ENCODE results near the gene CDC42EP3. TPM values are rescaled to one million over a fixed set of nuclear protein-coding genes. Genes with fewer than 3 reads are reported as not detected.

Gene CDC42EP3, protein sequence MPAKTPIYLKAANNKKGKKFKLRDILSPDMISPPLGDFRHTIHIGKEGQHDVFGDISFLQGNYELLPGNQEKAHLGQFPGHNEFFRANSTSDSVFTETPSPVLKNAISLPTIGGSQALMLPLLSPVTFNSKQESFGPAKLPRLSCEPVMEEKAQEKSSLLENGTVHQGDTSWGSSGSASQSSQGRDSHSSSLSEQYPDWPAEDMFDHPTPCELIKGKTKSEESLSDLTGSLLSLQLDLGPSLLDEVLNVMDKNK
- 10 to 100 TPM; 47.0 to 51.7 (median 49.5) TPM for polyA plus RNA-seq (ENCODE audit: insufficient read length in 3 of 3)

DNA sequence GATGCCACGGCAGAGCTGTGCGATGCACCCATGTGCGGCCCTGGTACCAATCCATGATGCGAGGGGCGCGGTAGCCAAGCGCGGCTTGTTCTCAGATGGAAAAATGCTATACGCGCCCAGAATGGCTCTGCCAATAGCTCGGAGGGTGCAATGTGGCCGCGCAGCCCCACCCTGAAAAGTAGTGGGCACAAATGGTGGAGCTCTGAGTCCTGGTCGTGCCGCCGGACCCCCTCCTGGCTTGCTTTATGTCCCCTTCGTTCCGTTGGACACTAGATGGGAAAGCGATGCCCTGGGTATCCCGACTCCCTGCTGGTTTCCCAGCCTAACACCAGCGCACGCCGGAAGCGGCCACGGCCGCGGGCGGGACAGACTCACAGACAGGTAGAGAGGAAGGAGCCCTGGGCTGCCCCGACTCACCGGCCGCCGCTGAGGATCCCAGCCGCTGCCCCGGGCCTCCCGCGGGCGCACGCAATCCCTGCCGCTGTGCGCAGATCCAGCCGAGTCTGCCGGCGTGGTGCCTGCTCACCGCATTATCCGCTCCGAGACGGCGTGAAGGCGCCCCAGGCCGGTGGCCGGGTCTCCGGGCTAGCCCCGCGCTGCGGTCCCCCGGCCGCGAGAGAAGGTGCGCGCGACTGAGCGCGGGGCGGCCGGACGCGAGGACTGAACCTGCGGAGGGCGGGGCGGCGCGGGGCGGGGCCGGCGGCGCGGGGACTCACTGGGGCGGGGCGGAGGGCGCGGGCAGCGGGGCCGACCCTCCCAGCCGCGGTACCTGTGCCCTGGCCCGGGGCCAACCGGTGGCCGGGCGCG is at the start of gene CDC42EP3:
Gene CDC42EP3, minus strand, starts transcription at position 634 of the 807 bp plus-strand sequence. CDS start 25,055 bp downstream, outside the sequence.
- no peak for DNase-seq (ENCODE audit: low read depth in 3 of 3, low spot score in 2 of 3)

DNA sequence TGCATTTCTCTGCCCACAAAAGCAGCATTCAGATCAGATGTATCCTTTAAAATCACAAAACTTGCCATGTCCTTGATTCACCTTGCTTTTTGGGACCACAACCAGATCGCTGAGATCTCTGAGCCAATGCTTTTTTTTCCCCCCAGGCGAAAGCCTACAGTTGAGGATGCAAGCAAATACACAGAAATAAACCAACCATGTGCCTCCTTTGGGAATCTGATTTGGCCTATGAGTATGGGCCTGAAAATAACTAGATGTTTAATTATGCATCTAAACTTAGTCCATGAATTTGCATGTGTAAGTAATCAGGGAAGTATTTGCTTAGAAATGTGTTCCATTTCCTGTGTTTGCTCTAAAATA is 49.7 kb upstream of the CDC42EP3 start:
- DNase-seq (ENCODE audit: low read depth in 3 of 3, low spot score in 2 of 3), result no peak

DNA sequence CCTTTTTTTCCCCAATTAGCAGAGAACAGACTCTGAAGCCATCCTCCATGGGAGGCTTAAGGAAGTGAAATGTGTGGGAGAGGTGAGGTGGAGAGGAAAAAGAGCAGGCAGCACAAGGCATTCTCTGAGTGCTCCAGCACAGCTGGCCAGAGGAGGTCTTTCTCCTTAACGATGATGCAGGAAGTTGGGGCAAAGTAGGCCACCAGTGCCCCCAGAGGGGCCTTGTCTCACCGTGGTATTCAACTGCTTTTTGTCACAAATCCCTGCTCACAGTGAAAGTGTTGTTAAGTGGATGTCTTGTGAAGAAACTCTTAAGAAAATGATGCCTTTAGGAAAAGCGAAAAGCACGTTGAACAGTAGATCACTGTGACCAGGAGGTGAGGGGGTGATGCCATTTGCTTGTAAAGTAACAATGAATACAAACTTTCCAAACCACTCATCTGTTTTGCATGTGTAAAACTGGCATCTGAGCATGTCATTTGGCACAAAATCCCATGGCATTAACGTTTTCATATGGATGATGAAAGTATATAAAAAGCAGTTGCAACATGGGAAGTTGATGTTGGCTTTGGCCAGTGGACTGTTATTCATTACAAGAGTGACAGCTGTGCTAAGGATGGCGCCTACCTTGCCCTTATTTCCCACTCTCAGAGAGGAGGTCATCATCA is 49.2 kb upstream of the CDC42EP3 start:
- DNase-seq (ENCODE audit: low read depth in 3 of 3, low spot score in 2 of 3), result no peak

DNA sequence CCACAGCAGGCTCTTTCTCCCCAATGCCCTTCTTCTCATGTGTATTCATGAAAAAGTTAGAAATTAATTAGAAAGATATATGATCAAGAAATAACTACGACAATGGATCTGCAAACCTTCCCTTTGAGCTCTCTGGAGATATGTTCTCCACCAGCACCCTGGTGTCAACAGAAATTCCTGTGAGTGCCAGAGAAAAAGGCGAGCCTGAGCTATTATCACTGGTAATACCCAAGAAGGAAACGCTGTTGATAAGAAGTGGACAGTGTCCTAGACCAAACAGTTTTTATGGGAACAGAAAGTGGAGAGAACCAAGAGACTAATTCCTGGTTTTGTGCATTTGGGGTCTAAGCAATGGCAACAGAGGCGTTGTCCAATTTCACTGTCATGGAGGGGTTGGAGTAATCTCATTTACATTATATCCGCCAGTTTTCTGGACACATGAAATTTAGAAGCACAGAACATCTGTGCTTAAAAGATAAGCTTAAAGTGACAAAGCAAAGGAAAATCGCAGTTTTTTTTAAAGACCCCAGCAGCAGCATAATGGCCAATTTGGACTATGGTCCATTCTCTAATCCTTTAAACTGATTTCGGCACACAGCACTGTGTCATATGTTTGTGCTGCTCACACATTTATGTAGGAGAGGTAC is 47.2 kb upstream of the CDC42EP3 start:
- no peak for DNase-seq (ENCODE audit: low read depth in 3 of 3, low spot score in 2 of 3)

DNA sequence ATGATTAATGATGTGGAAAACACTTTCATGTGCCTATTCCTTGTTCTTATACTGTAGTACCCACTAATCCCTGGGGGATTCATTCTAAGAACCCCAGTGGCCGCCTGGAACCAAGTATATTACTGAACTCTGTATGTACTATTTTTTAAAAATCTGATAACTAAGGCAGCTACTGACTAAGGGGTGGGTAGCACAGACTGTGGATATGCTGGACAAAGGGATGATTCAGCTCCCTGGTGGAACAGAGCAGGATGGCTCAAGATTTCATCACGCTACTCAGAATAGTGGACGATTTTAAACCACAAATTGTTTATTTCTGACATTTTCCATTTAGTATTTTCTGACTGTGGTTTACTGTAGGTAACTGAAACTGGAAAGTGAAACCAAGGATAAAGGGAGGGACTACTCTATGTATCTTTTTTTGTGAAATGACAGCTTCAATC is 41.8 kb upstream of the CDC42EP3 start:
- no peak for DNase-seq (ENCODE audit: low read depth in 3 of 3, low spot score in 2 of 3)

DNA sequence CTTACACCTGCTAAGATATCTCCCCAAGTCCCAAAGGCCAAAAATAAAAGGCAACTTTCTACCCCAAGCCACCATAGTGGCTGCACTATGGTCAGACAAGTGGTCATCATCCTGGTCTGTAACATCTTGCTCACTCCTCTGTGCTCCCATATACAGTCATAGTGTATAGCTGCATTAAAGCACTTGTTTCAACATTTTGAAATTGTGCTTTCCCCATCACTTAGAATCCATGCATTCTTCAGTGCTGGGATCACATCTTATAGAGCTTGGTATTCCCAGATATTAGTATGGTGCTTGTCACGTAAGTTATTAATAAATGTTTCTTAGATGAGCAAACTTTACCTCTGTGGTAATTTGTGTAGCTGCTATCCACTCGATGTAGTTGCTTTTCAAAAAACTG is 40.4 kb upstream of the CDC42EP3 start:
- no peak for DNase-seq (ENCODE audit: low read depth in 3 of 3, low spot score in 2 of 3)

DNA sequence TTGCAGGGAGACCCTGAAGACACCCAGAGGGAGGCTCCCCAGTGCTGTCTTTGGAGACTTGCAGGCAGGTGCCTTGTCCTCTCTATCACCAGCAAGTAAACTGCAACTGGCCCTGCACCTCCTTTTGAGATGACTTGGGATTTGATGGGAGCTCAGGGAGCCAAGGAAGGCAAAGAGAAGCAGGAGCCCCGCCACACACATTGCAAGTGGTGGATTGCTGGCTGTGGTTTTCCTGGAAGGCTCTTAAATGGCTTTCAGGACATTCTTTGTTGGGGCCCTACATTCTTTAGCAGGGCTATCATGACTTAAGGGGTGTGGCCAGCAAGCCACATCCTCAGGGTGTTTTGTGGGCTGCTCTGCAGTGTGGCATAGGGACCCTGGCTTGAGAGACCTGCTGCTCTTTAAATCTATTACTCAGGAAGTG is 39.9 kb upstream of the CDC42EP3 start:
- DNase-seq (ENCODE audit: low read depth in 3 of 3, low spot score in 2 of 3), result no peak

DNA sequence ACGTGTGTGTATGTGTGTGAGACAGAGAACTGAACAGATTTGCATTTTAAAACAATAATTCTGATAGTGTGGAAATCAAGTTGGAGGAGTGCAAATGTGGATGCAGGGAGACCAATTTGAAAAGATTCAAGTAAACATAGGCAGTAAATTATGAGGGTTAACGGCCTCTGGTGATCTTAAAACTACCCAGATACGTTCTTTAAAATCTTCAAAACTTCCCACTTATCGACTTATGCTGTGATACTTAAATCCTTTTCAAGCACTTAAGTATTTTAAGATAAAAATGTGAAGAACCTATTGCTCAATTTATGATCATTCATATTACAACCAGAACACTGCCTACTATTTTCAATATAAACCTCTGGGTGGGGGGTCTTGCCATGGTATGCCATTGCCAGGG is 37.7 kb upstream of the CDC42EP3 start:
- no peak for DNase-seq (ENCODE audit: low read depth in 3 of 3, low spot score in 2 of 3)

DNA sequence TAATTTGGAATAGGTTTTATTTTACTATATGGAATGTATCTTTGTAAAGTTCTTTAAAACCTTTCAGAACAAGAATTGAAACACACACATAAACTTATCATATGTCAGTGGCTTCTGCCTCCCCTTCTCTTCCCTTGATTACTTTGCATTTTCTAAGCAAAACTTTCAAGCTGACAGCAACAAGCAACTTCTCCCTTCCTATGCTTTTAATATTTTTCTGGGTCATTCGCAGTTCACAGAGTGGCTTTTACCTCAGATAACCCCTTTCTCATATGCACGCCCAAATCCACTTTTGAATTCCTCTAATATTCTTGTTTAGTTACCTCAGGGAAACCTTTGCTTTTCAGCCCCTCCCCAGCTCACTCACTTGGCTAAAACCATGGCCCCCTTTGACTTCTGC is 36.7 kb upstream of the CDC42EP3 start:
- DNase-seq (ENCODE audit: low read depth in 3 of 3, low spot score in 2 of 3), result no peak

DNA sequence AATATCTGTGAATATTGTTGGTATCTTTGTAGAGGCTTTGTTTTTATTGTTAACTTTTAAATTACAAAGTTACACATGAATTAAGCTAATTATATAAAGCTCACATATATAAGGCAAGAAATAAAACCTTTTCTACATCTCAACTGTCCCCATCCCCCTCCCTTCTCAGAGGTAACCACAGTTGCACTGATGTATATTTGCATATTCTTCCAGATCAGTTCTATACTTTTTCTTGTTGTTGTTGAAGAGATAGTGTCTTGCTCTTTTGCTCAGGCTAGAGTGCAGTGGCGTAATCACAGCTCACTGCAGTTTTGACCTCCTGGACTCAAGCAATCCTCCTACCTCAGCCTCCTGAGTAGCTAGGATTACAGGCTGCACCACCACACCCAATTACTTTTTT is 36.0 kb upstream of the CDC42EP3 start:
- DNase-seq (ENCODE audit: low read depth in 3 of 3, low spot score in 2 of 3), result no peak

DNA sequence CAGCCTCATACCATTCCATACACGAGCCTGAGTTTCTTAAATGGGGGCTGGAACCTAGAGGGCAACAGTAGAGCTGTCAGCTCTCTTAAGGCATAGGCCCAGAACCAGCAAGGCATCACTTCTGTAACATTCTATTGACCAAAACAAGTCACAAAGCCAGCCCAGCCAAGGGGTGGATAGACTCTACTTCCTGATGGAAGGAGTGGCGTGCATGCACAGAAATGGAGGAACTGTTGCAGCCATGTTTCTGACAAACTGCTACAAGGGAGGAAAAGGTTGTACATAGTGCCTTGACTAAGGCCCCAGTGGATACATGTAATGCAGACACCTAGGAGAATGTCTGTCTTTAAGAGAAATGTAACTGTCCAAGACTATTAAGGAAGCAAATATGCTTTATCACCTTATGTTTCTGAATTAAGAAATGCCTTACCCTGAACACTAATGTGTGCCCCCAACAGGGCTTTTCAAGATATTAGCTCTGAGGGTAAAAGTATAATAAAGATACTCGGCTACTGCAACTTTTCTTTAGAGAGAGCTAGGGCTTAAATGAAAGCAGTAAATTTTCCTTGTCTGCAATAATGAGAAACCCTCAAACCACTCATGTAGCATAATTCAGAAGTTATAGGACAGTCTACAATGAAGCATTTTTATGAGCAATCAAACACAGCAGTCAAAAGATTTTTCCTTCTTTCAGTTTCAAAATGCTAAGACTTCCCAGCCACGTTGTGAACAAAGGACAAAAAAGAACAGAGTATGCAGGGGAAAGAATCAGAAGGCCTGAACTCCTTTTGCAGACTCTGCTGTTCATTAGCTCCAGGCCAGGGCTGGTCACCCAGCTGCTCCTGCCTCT is 35.1 kb upstream of the CDC42EP3 start:
- no peak for DNase-seq (ENCODE audit: low read depth in 3 of 3, low spot score in 2 of 3)

DNA sequence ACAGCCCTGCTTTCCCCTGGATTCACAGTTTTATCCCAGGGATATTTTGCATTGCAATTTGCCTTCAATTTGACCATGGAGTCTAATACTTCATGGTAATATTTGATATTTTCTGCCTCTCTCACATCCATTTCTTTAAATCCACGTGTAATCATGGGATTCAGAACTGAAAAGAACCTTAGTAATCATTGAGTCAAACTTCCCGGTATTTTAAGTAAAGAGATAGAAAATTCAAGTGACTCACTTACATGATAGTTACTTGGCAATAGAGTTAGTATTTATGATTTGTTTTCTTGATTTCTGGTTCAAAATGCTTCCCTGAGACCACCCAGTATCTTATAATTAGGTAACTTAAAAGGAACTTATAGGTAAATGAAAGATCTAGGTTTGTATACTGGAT is 33.7 kb upstream of the CDC42EP3 start:
- DNase-seq (ENCODE audit: low read depth in 3 of 3, low spot score in 2 of 3), result no peak

DNA sequence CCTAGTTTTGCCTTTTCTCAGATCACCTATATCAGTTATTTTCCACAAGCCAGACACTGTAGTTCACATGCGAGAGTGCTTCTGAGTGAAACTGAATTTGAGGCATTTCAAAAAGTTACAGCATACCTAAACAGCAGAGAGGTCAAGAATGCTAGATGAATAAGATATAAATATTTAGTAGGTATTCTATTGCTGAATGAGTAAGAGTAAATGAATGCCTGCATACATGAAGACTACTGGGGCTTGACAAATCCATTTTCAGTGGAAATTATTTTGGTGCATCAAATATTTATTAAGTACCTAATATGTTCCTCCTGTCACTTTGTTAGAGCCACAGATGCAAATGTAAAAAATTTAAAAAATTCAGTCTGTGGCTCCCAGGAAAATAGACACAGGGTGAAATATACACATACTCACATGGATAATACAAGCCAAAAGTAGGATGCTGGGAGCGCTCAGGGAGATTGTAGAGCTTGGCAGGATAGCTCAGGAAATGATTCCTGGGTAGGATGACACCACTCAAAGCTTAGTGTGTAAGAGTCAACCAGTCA is 27.6 kb upstream of the CDC42EP3 start:
- no peak for DNase-seq (ENCODE audit: low read depth in 3 of 3, low spot score in 2 of 3)

DNA sequence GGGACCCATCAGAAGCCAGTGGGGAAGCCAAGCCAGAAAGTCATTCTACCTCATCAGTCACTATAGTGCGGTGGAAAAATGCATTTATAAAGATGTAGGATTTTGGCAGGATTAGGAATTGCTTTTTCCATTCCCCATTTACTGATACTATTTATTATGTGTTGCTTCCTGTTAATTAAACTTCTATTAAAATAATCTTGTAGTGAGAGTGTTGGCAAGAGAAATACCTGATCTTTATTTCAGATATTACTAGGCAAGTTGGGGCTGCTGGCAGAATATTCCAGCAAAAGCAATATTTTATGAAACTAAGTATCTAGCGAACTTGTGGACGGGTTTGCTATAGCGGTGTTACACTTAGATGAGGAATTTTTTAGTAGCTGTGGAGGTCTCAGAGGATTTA is 23.9 kb upstream of the CDC42EP3 start:
- no peak for DNase-seq (ENCODE audit: low read depth in 3 of 3, low spot score in 2 of 3)

DNA sequence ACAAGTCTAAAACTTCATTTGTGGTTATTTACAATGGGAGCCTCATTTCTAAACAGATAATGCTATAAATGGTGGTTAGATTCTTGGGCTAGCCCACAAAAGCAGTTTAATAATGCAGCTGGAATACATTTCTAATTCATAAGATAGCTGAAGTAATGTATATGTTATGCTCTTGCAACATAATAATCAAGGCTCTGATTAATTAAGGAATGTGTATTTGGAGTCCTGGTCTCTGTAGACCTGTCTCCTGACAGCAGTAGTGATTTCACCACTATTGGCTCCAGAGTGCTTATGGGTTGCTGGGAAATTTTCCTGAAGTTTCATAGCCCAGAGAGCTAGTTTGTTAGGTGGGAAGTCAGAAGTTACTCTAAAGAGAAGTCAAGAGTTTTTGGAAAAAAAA is 21.3 kb upstream of the CDC42EP3 start:
- DNase-seq (ENCODE audit: low read depth in 3 of 3, low spot score in 2 of 3), result no peak

DNA sequence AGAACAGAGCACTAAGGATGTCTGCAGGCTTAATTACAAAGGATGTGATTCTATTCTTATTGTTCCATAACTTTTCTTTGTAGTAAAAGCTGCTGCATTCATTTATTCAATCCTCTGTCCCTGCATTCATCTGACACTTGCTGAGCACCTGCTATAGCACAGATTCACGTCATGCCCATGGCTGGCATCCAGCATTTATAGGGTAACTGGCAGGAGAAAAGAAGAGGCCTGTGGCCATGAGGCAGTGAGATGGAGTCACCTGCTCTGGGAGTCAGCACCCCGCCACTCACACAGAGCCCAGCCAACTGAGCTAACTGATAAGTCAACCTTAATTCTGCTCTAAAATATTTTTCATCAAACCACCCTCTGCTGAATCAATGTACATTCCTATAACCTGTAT is 18.3 kb upstream of the CDC42EP3 start:
- no peak for DNase-seq (ENCODE audit: low read depth in 3 of 3, low spot score in 2 of 3)

DNA sequence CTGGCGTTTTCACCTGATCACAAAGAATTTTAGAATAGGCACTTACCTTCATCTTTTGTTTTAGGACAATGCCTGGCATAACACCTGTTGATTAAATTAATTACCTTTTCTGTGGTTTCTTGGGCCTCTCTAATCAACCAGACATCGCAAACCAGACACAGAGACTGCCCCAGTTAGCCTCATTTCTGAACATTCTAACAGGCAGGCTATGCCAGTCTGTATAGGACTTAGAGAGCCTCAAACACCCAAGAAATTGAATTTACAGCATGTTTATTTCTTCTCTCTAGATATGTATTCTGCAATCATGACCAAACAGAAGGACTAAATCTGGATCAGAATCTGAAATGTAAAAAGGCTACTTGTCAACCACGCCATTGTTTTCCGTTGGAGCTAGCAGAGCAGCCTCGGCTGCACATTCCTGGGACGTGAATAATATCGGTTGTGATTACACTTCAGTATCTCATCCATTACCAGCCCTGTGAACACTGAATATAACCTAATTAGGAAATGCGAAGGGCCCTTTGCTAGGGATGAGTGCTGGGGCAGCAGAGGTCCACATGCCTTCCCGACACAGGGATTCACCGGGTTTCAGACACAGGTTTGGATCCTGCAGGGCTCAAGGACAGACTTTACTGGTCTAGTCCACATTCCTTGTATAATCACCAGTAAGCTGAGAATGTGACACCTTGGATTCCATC is 17.5 kb upstream of the CDC42EP3 start:
- DNase-seq (ENCODE audit: low read depth in 3 of 3, low spot score in 2 of 3), result no peak

DNA sequence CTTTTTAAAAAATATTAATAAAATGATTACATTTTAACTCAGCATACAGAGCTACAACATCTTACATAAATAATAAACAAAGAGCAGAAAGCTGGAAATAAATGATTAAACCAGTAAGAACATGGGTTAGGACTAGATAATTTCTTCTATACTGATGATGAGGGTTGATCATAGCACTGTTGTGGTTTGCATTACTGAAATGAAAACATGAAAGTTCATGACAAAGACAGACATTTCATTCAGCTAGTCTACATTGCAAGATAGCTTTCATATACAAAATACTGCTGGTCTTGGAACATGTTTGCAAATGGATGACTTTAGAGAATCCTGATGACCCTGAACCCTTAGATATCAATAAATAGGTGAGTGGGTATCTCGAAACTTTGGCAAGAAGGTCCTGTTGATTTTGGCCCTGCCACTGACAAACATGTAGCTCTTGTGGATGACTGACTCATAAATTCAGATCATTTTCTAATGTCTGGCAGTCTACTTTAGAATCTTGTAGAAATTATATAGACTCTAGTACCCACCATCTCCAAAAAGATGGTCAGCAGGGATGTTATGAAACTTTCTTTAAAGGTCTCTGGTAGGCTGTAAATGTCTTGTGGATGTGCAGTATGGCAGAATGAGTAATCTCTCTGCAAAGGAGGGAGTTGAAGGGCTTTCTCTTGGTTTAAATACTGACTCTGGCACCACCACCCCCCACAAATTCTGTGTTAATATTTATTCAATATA is 15.5 kb upstream of the CDC42EP3 start:
- no peak for DNase-seq (ENCODE audit: low read depth in 3 of 3, low spot score in 2 of 3)

DNA sequence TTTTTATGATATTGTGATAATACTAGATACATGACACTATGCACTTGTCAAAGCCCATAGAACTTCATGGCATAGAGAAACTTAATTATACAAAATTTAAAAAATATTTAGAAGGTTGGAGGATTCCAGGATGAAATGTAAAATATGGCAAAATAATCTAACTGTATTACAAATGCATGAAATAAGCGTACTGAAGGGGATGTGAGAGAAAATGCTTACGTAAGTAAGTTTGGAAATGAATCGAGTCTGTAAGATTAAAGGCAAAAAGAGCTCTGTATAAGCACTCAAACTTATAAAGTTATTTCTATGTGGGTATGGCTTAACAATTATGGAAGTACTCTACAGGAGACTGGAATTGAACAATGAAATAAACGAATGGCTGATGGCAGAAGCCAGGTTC is 13.4 kb upstream of the CDC42EP3 start:
- no peak for DNase-seq (ENCODE audit: low read depth in 3 of 3, low spot score in 2 of 3)

Data from right renal cortex interstitium (tissue), 3 donors.